TTC549 (cell line): ENCODE results near the gene ADARB2.
"Not testable (repeated sequence)": the region's sequence is repeated elsewhere in the genome, so short reads cannot be mapped to it uniquely, and the experiment has no call there.

Experiments
- FAIRE-seq: peaks from 2 replicates; lab custom pipeline; 2012; peaks lifted over from hg19 to GRCh38; lab: Jason Lieb, UNC

The ADARB2 gene

GRCh38 chr10:1248262-1248630 is 489.1 kb downstream of the ADARB2 start:
- not testable (repeated sequence) for FAIRE-seq

GRCh38 chr10:1247598-1248261 is 489.6 kb downstream of the ADARB2 start:
- no peak for FAIRE-seq

GRCh38 chr10:1244493-1244892 is 492.8 kb downstream of the ADARB2 start:
- no peak for FAIRE-seq

- FAIRE-seq = no peak
Observed at GRCh38 chr10:1243486-1244234, 493.7 kb downstream of the ADARB2 start.

GRCh38 chr10:1242975-1243374 is 494.4 kb downstream of the ADARB2 start:
- no peak for FAIRE-seq

- FAIRE-seq = no peak
Observed at GRCh38 chr10:1241973-1242935, 495.1 kb downstream of the ADARB2 start.

GRCh38 chr10:1241322-1241890 is 495.9 kb downstream of the ADARB2 start:
- FAIRE-seq = no peak

- no peak for FAIRE-seq
Observed at GRCh38 chr10:1240341-1240775, 497.0 kb downstream of the ADARB2 start.

- FAIRE-seq = no peak
Observed at GRCh38 chr10:1233031-1233430, 504.3 kb downstream of the ADARB2 start.

GRCh38 chr10:1232164-1232911 is 505.0 kb downstream of the ADARB2 start:
- FAIRE-seq = no peak

- FAIRE-seq = no peak
Observed at GRCh38 chr10:1230592-1231275, 506.6 kb downstream of the ADARB2 start.

GRCh38 chr10:1230138-1230537 is 507.2 kb downstream of the ADARB2 start:
- no peak for FAIRE-seq

- FAIRE-seq = no peak
Observed at GRCh38 chr10:1229574-1229973, 507.8 kb downstream of the ADARB2 start.

- FAIRE-seq = no peak
Observed at GRCh38 chr10:1229116-1229515, 508.2 kb downstream of the ADARB2 start.

- no peak for FAIRE-seq
Observed at GRCh38 chr10:1228467-1228975, 508.8 kb downstream of the ADARB2 start.

GRCh38 chr10:1227510-1228402 is 509.6 kb downstream of the ADARB2 start:
- FAIRE-seq = no peak

GRCh38 chr10:1226907-1227306 is 510.4 kb downstream of the ADARB2 start:
- not testable (repeated sequence) for FAIRE-seq

GRCh38 chr10:1219874-1220273 is 517.5 kb downstream of the ADARB2 start:
- not testable (repeated sequence) for FAIRE-seq

- FAIRE-seq = no peak
Observed at GRCh38 chr10:1217661-1218060, 519.7 kb downstream of the ADARB2 start.

GRCh38 chr10:1217237-1217587 is 520.1 kb downstream of the ADARB2 start:
- no peak for FAIRE-seq
